GM12865 (cell line): ENCODE data around the gene RAB38.

Experiments
- DNase-seq: peaks from one replicate; pipeline ENCODE4 v3.0.0; 2010; ENCODE audit warnings: low read depth
- H3K4me3 ChIP-seq: 2 replicates; pipeline ENCODE4 v1.5.1; 2011; ENCODE audit warnings: mild to moderate bottlenecking, low read depth, low read length, control low read depth
- TF ChIP-seq, protein P1 (sequence below): IDR thresholded peaks from 2 replicates; pipeline ENCODE4 v1.5.1; 2011; ENCODE audit warnings: low read length, control low read depth, low read depth, inconsistent platforms; ENCODE audit not compliant: insufficient read depth; ENCODE audit errors: missing control alignments

The RAB38 gene

DNA sequence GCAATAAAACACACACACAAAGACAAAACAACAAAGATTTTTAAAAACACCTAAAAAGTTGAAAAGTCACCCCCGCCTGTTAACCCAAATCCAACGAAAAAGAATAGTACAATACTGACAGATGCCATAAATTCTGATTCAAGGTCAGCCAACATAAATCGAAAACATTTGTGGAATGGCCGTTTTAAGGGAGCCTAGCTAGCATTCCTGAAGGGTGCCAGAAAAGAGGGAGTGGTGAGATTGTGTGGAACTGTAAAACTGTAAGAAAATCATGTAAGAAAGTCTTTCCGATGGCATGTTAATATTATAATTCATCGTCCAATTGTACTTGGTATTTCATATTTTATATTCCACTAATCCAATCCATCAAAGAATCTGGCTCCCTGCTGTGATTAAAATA is 75.1 kb downstream of the RAB38 start:
- DNase-seq = no peak
- TF ChIP-seq, protein P1, sequence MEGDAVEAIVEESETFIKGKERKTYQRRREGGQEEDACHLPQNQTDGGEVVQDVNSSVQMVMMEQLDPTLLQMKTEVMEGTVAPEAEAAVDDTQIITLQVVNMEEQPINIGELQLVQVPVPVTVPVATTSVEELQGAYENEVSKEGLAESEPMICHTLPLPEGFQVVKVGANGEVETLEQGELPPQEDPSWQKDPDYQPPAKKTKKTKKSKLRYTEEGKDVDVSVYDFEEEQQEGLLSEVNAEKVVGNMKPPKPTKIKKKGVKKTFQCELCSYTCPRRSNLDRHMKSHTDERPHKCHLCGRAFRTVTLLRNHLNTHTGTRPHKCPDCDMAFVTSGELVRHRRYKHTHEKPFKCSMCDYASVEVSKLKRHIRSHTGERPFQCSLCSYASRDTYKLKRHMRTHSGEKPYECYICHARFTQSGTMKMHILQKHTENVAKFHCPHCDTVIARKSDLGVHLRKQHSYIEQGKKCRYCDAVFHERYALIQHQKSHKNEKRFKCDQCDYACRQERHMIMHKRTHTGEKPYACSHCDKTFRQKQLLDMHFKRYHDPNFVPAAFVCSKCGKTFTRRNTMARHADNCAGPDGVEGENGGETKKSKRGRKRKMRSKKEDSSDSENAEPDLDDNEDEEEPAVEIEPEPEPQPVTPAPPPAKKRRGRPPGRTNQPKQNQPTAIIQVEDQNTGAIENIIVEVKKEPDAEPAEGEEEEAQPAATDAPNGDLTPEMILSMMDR = no peak
- H3K4me3 ChIP-seq = no peak overlapping the region

- DNase-seq = no peak
- H3K4me3 ChIP-seq = no peak overlapping the region
- TF ChIP-seq, protein P1 = no peak
These were observed 77.0 kb downstream of the RAB38 start for GRCh38 chr11:88098289-88098688.

DNA sequence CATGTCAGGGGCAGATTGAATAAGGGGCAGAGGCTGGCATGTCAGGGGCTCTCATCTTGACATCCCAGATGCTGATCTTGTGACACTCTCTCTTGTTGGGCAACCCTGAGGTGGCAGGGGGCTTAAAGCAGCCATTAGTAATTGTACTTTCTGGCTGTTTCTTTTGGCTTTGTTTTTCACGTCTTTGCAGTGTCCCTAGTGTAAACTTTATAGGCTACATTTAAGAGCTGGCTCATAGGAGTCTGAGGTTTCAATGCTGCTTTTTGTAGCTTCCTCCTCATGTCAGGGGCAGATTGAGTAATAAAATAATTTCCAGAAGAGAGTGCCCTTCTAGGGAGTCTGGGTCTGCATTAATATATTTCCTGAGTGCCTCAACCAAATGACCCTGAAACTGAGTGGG is 86.1 kb downstream of the RAB38 start:
- DNase-seq = no peak
- no peak overlapping the region for H3K4me3 ChIP-seq
- TF ChIP-seq, protein P1 = no peak

DNA sequence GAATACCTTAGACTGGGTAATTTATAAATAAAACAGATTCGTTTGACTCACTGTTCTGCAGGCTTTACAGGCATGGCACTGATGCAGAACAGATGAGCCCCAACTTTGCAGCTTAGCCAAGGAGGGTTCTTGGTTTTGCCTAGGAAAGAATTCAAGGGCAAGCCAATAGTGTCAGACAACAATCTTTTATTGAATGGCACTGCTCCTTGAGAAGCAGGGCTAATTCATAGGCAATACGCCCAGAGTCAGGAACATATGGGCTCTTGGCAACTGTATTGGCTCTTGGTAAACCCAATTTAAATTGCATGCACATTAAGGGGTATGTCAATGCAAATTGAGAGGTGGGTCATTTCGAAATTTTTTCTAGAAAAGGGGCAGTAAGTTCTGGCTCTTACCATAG is 87.9 kb downstream of the RAB38 start:
- H3K4me3 ChIP-seq = no peak overlapping the region
- no peak for DNase-seq
- TF ChIP-seq, protein P1 = no peak

DNA sequence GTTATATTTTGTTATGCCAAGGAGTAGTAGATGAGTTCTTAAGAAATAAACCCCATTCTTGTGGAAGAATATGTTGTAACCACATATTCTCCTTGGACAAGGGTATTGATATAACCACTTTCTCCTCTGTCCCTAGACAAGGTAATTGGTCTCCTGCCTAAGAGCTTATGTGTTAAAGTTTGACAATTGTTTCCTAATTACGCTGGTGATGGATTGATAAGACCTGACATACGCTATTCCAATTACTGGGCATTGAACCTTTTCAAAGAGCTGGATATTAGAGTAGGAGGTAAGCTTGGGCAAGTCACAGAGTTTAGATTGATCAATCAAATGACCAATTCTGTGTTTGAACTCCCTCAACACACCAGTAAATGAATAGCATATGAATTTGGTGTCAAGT is 88.9 kb downstream of the RAB38 start:
- no peak for DNase-seq
- TF ChIP-seq, protein P1 = no peak
- H3K4me3 ChIP-seq = no peak overlapping the region

DNA sequence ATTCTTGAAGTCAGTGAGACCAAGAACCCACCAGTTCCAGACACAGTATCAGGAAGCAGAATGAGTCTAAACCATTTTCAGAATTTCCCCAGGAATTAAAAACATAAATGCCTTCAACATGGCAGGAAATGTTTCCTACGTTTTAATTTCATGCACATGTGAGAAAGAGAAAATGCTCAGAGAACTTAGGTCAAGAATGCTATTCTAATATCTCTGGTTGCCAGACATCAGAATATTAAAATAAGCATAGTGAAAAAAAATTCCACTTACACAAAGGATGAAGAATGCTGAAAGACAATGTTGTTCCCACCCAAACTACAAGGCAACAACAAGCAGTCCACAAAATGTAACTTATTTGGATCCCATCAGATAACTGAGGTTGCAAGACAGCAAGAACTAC is 104.8 kb downstream of the RAB38 start:
- DNase-seq = no peak
- H3K4me3 ChIP-seq = no peak overlapping the region
- TF ChIP-seq, protein P1 = no peak

DNA sequence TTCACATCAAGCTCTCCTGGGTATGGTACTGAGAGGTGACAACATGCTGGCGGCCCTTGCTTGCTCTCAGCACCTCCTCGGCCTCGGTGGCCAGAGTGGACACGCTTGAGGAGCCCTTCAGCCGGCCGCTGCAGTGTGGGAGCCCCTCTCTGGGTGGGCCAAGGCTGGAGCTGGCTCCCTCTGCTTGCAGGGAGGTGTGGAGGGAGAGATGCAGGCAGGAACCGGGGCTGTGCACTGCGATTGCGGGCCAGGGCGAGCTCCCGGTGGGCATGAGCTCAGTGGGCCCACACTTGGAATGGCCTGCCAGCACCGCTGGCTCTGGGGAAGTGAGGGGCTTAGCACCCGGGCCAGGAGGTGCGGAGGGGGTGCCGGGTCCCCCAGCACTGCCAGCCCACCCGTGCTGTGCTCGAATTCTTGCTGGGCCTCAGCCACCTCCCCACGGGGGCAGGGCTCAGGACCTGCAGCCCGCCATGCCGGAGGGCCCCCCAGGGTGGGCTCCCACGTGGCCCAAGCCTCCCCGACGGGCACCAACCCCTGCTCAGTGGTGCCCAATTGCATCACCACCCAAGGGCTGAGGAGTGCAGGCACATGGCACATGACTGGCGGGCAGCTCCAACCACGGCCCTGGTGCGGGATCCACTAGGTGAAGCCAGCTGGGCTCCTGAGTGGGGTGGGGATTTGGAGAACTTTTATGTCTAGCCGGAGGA is 106.2 kb downstream of the RAB38 start:
- TF ChIP-seq, protein P1 = no peak
- DNase-seq = no peak
- H3K4me3 ChIP-seq = no peak overlapping the region
